Heart left ventricle (tissue), 16 donors: ENCODE measurements around the gene GGT1. TPM values are rescaled to one million over a fixed set of nuclear protein-coding genes. Genes with fewer than 3 reads are reported as not detected.
"Not testable (repeated sequence)": the region's sequence is repeated elsewhere in the genome, so short reads cannot be mapped to it uniquely, and the experiment has no call there.

Experiments
- ATAC-seq, 4 donors: fragments of 200-7000 bp; cut with Tn5 transposase; one replicate each; pipeline ENCODE4 v1.9.1; 2020 to 2022; ENCODE audit warnings: moderate library complexity in 4 of 4, mild to moderate bottlenecking in 3 of 4, moderate number of reproducible peaks in 1 of 4
- DNase-seq, 5 donors: peaks; one replicate each; pipeline ENCODE4 v3.0.0-alpha.2; 2020
- H3K27ac ChIP-seq, 12 donors: fragments of 200-600 bp; sonication (generic) in 4 of 12; one replicate each; pipeline versions ENCODE4 v1.5.0 to v1.8.0; 2016 to 2022; ENCODE audit warnings: mild to moderate bottlenecking in 2 of 12
- H3K27me3 ChIP-seq, 9 donors: fragments of 200-600 bp; sonication (generic) in 2 of 9; one replicate each; pipeline versions ENCODE4 v1.5.1 to v1.8.0; 2016 to 2022; ENCODE audit warnings: mild to moderate bottlenecking in 3 of 9
- H3K36me3 ChIP-seq, 9 donors: fragments of 200-600 bp; sonication (generic) in 2 of 9; one replicate each; pipeline versions ENCODE4 v1.5.0 to v1.8.0; 2018 to 2022; ENCODE audit warnings: mild to moderate bottlenecking in 2 of 9
- H3K4me1 ChIP-seq, 12 donors: fragments of 200-600 bp; sonication (generic) in 4 of 12; one replicate each; pipeline versions ENCODE4 v1.5.0 to v1.8.0; 2016 to 2022; ENCODE audit warnings: mild to moderate bottlenecking in 3 of 12
- H3K4me3 ChIP-seq, 12 donors: fragments of 200-600 bp; sonication (generic) in 4 of 12; one replicate each; pipeline versions ENCODE4 v1.5.0 to v1.8.0; 2017 to 2022; ENCODE audit warnings: mild to moderate bottlenecking in 9 of 12, moderate library complexity in 4 of 12
- H3K9me3 ChIP-seq, 12 donors: fragments of 200-600 bp; sonication (generic) in 4 of 12; one replicate each; pipeline versions ENCODE4 v1.5.0 to v1.8.0; 2016 to 2022; ENCODE audit warnings: mild to moderate bottlenecking in 1 of 12
- CTCF ChIP-seq, 12 donors: fragments of 200-600 bp; sonication (generic) in 4 of 12; IDR thresholded peaks; one replicate each; pipeline versions ENCODE4 v1.5.0 to v1.8.0; 2018 to 2022; ENCODE audit warnings: antibody characterized with exemption in 12 of 12, mild to moderate bottlenecking in 5 of 12
- POLR2A ChIP-seq, 2 donors: fragments of 450-650 bp; IDR thresholded peaks; one replicate each; pipeline ENCODE4 v1.6.1; 2017; ENCODE audit warnings: antibody characterized with exemption in 2 of 2, mild to moderate bottlenecking in 2 of 2, moderate library complexity in 2 of 2
- WGBS, 4 donors: extraction: QIAGEN DNeasy Blood & Tissue Kit in 2 of 4; methylation state at CpG; one replicate each; pipeline versions ENCODE4 v1.1.5 to v1.1.7; 2013 to 2018; 5-methylcytosine and 5-hydroxymethylcytosine counted together
- intact Hi-C, 10 donors: fragments of 100-400 bp; cut with DNase I; formaldehyde crosslinking; loops; one replicate each; pipeline versions ENCODE4 v1.11.1 to v1.14.2; 2022
- polyA plus RNA-seq, 2 donors: library from polyadenylated mRNA; stranded (reverse); fragments of 200-250 nt; gene quantifications; one replicate each; pipeline ENCODE4 v1.2.3, GENCODE V29; 2013
- total RNA-seq, 9 donors: library from RNA; depleted of rRNA in 2 of 9; stranded (reverse); fragments of >200 nt in 2 of 9; fragmentation: NEBNext Ultra II Directional in 3 of 9; extraction: Animal tissue kit (Norgen Biotek cat#: 25700) in 3 of 9; gene quantifications; one replicate each; pipeline versions ENCODE4 v1.1.0 to v1.2.4, GENCODE V29; 2016 to 2023
- donor health status: ischemic (EF 13 %, LVEDD 7.1; RV severe dilation, severe dysfunction).
- donor health status: healthy with polysubstance abuse.
- donor health status: DM: no; HTN: yes; CAD: no.
- donor health status: DM: no; HTN: no; CAD: no.
- donor health status: ischemic (EF 25% LVEDD 6.9; RV normal size, moderate dysfunction).
- donor health status: ischemic (EF 25% LVEDD 5.7; RV mildly dilated, moderate dysfunction).
- donor health status: healthy.
- donor health status: DM: yes; HTN: yes; CAD: no.
- donor health status: ischemic (EF 35%, LVEDD 5.7; RV mildly dilated, moderate dysfunction).
- donor health status: nonischemic (EF 11% LVEDD 7.7; RV severe dilation, severe dysfunction).
- donor health status: DM: yes; HTN: yes; CAD: no.
- donor health status: PGD.
- donor health status: ischemic (EF 29% LVEDD 5.4; RV normal size, mild dysfunction).
- donor health status: nonischemic (EF 23%, LVEDD 6.1; RV moderate dilation, normal function).

Gene GGT1
- total and polyA plus RNA-seq, 11 donors, result 0.83 to 8.2 (median 1.5) TPM; not detected in 1

- 87 to 98% (median 95%) methylated on average over 3 to 6 of the region's 6 CpGs for WGBS, 4 donors
These were observed 7.8 kb upstream of the GGT1 start for GRCh38 chr22:24595228-24595627.

GRCh38 chr22:24595863-24596262 is 7.1 kb upstream of the GGT1 start:
- Histone ChIP-seq H3K4me3 (no peak overlapping the region), H3K36me3 (no peaks in the 10 kb centered on the region), H3K27ac (no peak overlapping the region), H3K4me1 (peaks cover 0 to 18% (median 5%) of the 10 kb centered on the region in 12 donors), H3K27me3 (no peaks in the 10 kb centered on the region), H3K9me3 (no peaks in the 10 kb centered on the region)
- intact Hi-C loops, result no loop called here
- WGBS, 4 donors, result 92 to 96% (median 93%) methylated on average over 4 of the region's 4 CpGs
- TF ChIP-seq CTCF (IDR thresholded peaks at IDR 0.05), result no peak
- no peak for TF ChIP-seq POLR2A (IDR thresholded peaks at IDR 0.05)
- DNase-seq (no peak), ATAC-seq (no peak)

More at GRCh38 chr22:24595228-24595627, 7.8 kb upstream of the GGT1 start:
- H3K36me3 ChIP-seq, result no peaks in the 10 kb centered on the region
- no peaks in the 10 kb centered on the region for H3K27me3 ChIP-seq
- no peak overlapping the region for H3K27ac ChIP-seq
- DNase-seq (no peak), ATAC-seq (no peak)
- no peak overlapping the region for H3K4me3 ChIP-seq
- H3K4me1 ChIP-seq, result peaks cover 0 to 18% (median 4%) of the 10 kb centered on the region in 12 donors
- no peaks in the 10 kb centered on the region for H3K9me3 ChIP-seq
- intact Hi-C loops, result no loop called here
- TF ChIP-seq CTCF (IDR thresholded peaks at IDR 0.05) (no peak), POLR2A (IDR thresholded peaks at IDR 0.05) (no peak)

- ATAC-seq, H3K27ac ChIP-seq, DNase-seq, H3K36me3 ChIP-seq, intact Hi-C loops, H3K4me3 ChIP-seq, H3K9me3 ChIP-seq, H3K27me3 ChIP-seq: not testable (repeated sequence)
- WGBS, 4 donors, result 87 to 94% (median 89%) methylated on average over 9 of the region's 9 CpGs
- peaks cover 0 to 22% (median 6%) of the 10 kb centered on the region in 12 donors for H3K4me1 ChIP-seq
These were observed 5.9 kb upstream of the GGT1 start for GRCh38 chr22:24597076-24597475.

GRCh38 chr22:24599514-24599913 is 3.5 kb upstream of the GGT1 start:
- no peak overlapping the region for H3K27ac ChIP-seq
- WGBS, 4 donors, result 76 to 85% (median 81%) methylated on average over 8 of the region's 8 CpGs
- H3K36me3 ChIP-seq, result no peaks in the 10 kb centered on the region
- H3K27me3 ChIP-seq, result no peaks in the 10 kb centered on the region
- intact Hi-C loops, result no loop called here
- no peak for ATAC-seq
- no peaks in the 10 kb centered on the region for H3K9me3 ChIP-seq
- DNase-seq, result no peak
- H3K4me3 ChIP-seq, result no peak overlapping the region
- peaks cover 0 to 22% (median 0%) of the 10 kb centered on the region in 12 donors for H3K4me1 ChIP-seq
- no peak for TF ChIP-seq POLR2A (IDR thresholded peaks at IDR 0.05)
- TF ChIP-seq CTCF (IDR thresholded peaks at IDR 0.05), result no peak

- intact Hi-C loops, result loop anchor here in 1 of 10 donors (10.0 kb wide), 1 partner anchor 925 kb away; no protein-coding TSS in a partner anchor
- DNase-seq, result not testable (repeated sequence)
- WGBS, 4 donors, result 82 to 92% (median 87%) methylated on average over 2 to 3 of the region's 3 CpGs
These were observed 2.9 kb upstream of the GGT1 start for GRCh38 chr22:24599958-24600715.

More at GRCh38 chr22:24599958-24600715, 2.9 kb upstream of the GGT1 start:
- H3K9me3 ChIP-seq, H3K4me3 ChIP-seq, ATAC-seq, H3K27me3 ChIP-seq, H3K27ac ChIP-seq, H3K36me3 ChIP-seq: not testable (repeated sequence)
- peaks cover 0 to 22% (median 0%) of the 10 kb centered on the region in 12 donors for H3K4me1 ChIP-seq
